HepG2 (cell line): ENCODE measurements around the gene COL27A1. TPM values are rescaled to one million over a fixed set of nuclear protein-coding genes. Genes with fewer than 3 reads are reported as not detected.

Source experiments
- E2F2 ChIP-seq: sonication (generic); formaldehyde crosslinking; IDR thresholded peaks from 2 replicates; pipeline ENCODE4 v1.4.0; 2020; ENCODE audit warnings: missing genetic modification reagents, borderline replicate concordance
- FIP1L1 ChIP-seq: fragments of 200-400 bp; formaldehyde crosslinking; IDR thresholded peaks from 2 replicates; pipeline ENCODE4 v1.6.1; 2018; ENCODE audit warnings: low read depth, mild to moderate bottlenecking, low read length, moderate library complexity, borderline replicate concordance; ENCODE audit not compliant: insufficient read depth
- HNF4A ChIP-seq: sonication (generic); formaldehyde crosslinking; IDR thresholded peaks from 2 replicates; pipeline ENCODE4 v1.4.0; 2020; ENCODE audit warnings: missing genetic modification reagents
- NFRKB ChIP-seq: fragments of 450-650 bp; IDR thresholded peaks from 2 replicates; pipeline ENCODE4 v1.6.1; 2017
- PAXIP1 ChIP-seq: sonication (generic); formaldehyde crosslinking; conservative IDR thresholded peaks from 2 replicates; pipeline ENCODE4 v1.4.0; 2020; ENCODE audit warnings: mild to moderate bottlenecking, missing genetic modification reagents, moderate library complexity
- RELA ChIP-seq: sonication (generic); formaldehyde crosslinking; IDR thresholded peaks from 2 replicates; pipeline ENCODE4 v1.4.0; 2020; ENCODE audit warnings: missing genetic modification reagents
- SAFB2 ChIP-seq: sonication (generic); formaldehyde crosslinking; IDR thresholded peaks from 2 replicates; pipeline ENCODE4 v1.5.1; 2020; ENCODE audit warnings: missing genetic modification reagents, low read depth, mild to moderate bottlenecking, borderline replicate concordance
- SNRNP70 ChIP-seq: fragments of 200-400 bp; formaldehyde crosslinking; IDR thresholded peaks from 2 replicates; pipeline ENCODE4 v1.6.1; 2017; ENCODE audit warnings: mild to moderate bottlenecking, low read depth, low read length, moderate library complexity
- THRA ChIP-seq: sonication (generic); formaldehyde crosslinking; IDR thresholded peaks from 2 replicates; pipeline ENCODE4 v1.4.0; 2020; ENCODE audit warnings: missing genetic modification reagents, borderline replicate concordance
- ZC3H4 ChIP-seq: sonication (generic); formaldehyde crosslinking; IDR thresholded peaks from 2 replicates; pipeline ENCODE4 v1.4.0; 2020; ENCODE audit warnings: missing genetic modification reagents, borderline replicate concordance
- ZHX2 ChIP-seq, 2 experiments: sonication (generic) in 1 of 2; formaldehyde crosslinking in 1 of 2; IDR thresholded peaks; 2 replicates each; pipeline versions ENCODE4 v1.6.1 to v1.9.0; 2014 to 2022; ENCODE audit warnings: antibody characterized with exemption in 1 of 2, borderline replicate concordance in 1 of 2, inconsistent platforms in 1 of 2, low read depth in 1 of 2, missing genetic modification reagents in 1 of 2
- ZNF10 ChIP-seq: sonication (generic); formaldehyde crosslinking; IDR thresholded peaks from 2 replicates; pipeline ENCODE4 v1.4.0; 2020; ENCODE audit warnings: mild to moderate bottlenecking, low read depth, missing genetic modification reagents, borderline replicate concordance
- ZNF230 ChIP-seq: sonication (generic); formaldehyde crosslinking; IDR thresholded peaks from 2 replicates; pipeline ENCODE4 v1.4.0; 2020; ENCODE audit warnings: mild to moderate bottlenecking, missing genetic modification reagents
- ZNF501 ChIP-seq: sonication (generic); formaldehyde crosslinking; IDR thresholded peaks from 2 replicates; pipeline ENCODE4 v1.5.1; 2020; ENCODE audit warnings: mild to moderate bottlenecking, moderate library complexity, missing genetic modification reagents
- ZNF547 ChIP-seq: sonication (generic); formaldehyde crosslinking; IDR thresholded peaks from 2 replicates; pipeline ENCODE4 v1.5.1; 2020; ENCODE audit warnings: mild to moderate bottlenecking, missing genetic modification reagents
- ZNF7 ChIP-seq: IDR thresholded peaks from 2 replicates; pipeline ENCODE4 v1.6.1; 2016; ENCODE audit warnings: missing biosample characterization, missing genetic modification reagents
- polyA plus RNA-seq, 8 experiments: library from polyadenylated mRNA; depleted of rRNA in 3 of 8; stranded (reverse) in 7 of 8; unstranded in 1 of 8; fragments of >200 nt; fragmentation: Illumina TruSeq in 4 of 8; extraction: Trizol in 4 of 8; gene quantifications; 2 replicates each; pipeline versions ENCODE4 v1.2.1 to v1.2.3, GENCODE V29; 2011 to 2016; ENCODE audit warnings: low read depth in 4 of 8, missing spikeins in 1 of 8, mixed read lengths in 1 of 8; ENCODE audit not compliant: insufficient read depth in 1 of 8
- total RNA-seq, 5 experiments: library from RNA; depleted of rRNA; stranded (reverse); fragments of >200 nt; fragmentation: Illumina TruSeq; extraction: Trizol; gene quantifications; 2 replicates each; pipeline ENCODE4 v1.2.3, GENCODE V29; 2016; ENCODE audit warnings: low read depth in 1 of 5

The COL27A1 gene
- total and polyA plus RNA-seq, 2 of the 13 experiments (the other 11 are each of a cell fraction or from before 2014, with no cell fraction given): 71.3 to 89.1 TPM

GRCh38 chr9:114108016-114108833 lies 47.1 kb upstream of the COL27A1 start (continued):
- TF ChIP-seq PAXIP1 (CRISPR knock-in tag) (0 out of 2 replicates have a peak, but pooled peaks have one; percentile 20), ZNF547 (CRISPR knock-in tag) (0 out of 2 replicates have a peak, but pooled peaks have one; percentile 23), ZNF10 (CRISPR knock-in tag) (no peak), ZNF7 (no peak), RELA (CRISPR knock-in tag) (0 out of 2 replicates have a peak, but pooled peaks have one; percentile 42), ZHX2 (IDR thresholded peaks at IDR 0.05; ENCODE audit: low read depth) (no peak), ZHX2 (CRISPR knock-in tag; IDR thresholded peaks at IDR 0.05; ENCODE audit: borderline replicate concordance) (no peak), E2F2 (CRISPR knock-in tag) (no peak), SNRNP70 (no peak), NFRKB (no peak), HNF4A (CRISPR knock-in tag) (peak; percentile 43; the same call in 1 of the 2 replicates), THRA (peak; percentile 76), FIP1L1 (no peak), ZC3H4 (CRISPR knock-in tag) (no peak), ZNF501 (CRISPR knock-in tag) (no peak; the same call in 1 of the 2 replicates), ZNF230 (CRISPR knock-in tag) (no peak), SAFB2 (no peak)
